Stimulated activated CD4-positive, alpha-beta T cell treated with anti-CD3 and anti-CD28 coated beads, Interleukin-2, amount 100 ng/mL, for 4 hours (primary cell): ENCODE data around the gene PHF24.
"Not testable (repeated sequence)": the region's sequence is repeated elsewhere in the genome, so short reads cannot be mapped to it uniquely, and the experiment has no call there.

ENCODE experiments used
- DNase-seq: peaks from one replicate; pipeline ENCODE4 v3.0.0-alpha.2; 2020; ENCODE audit warnings: low read depth

Gene PHF24

GRCh38 chr9:34997379-34997781 lies 39.3 kb downstream of the PHF24 start:
- DNase-seq: no peak

- no peak for DNase-seq
Measured at GRCh38 chr9:34998266-34998665, 40.2 kb downstream of the PHF24 start.

- no peak for DNase-seq
Measured at GRCh38 chr9:34999576-34999975, 41.5 kb downstream of the PHF24 start.

- DNase-seq: no peak
Measured at GRCh38 chr9:35000535-35001284, 42.6 kb downstream of the PHF24 start.

- DNase-seq: no peak
Measured at GRCh38 chr9:35001285-35001677, 43.2 kb downstream of the PHF24 start.

GRCh38 chr9:35001803-35002502 lies 43.9 kb downstream of the PHF24 start:
- DNase-seq: no peak

GRCh38 chr9:35002623-35003022 lies 44.5 kb downstream of the PHF24 start:
- no peak for DNase-seq

GRCh38 chr9:35004299-35004698 lies 46.2 kb downstream of the PHF24 start:
- not testable (repeated sequence) for DNase-seq

GRCh38 chr9:35010351-35010958 lies 52.4 kb downstream of the PHF24 start:
- no peak for DNase-seq

GRCh38 chr9:35014517-35014916 lies 56.4 kb downstream of the PHF24 start:
- DNase-seq: no peak

- not testable (repeated sequence) for DNase-seq
Measured at GRCh38 chr9:35023443-35023842, 65.4 kb downstream of the PHF24 start.

- DNase-seq: no peak
Measured at GRCh38 chr9:35026671-35027070, 68.6 kb downstream of the PHF24 start.

GRCh38 chr9:35027374-35027773 lies 69.3 kb downstream of the PHF24 start:
- no peak for DNase-seq

GRCh38 chr9:35027860-35028259 lies 69.8 kb downstream of the PHF24 start:
- no peak for DNase-seq

GRCh38 chr9:35028341-35028740 lies 70.3 kb downstream of the PHF24 start:
- DNase-seq: no peak

GRCh38 chr9:35029241-35029640 lies 71.2 kb downstream of the PHF24 start:
- no peak for DNase-seq

- DNase-seq: no peak
Measured at GRCh38 chr9:35029852-35030251, 71.8 kb downstream of the PHF24 start.
